ENCODE measurements around the gene TSTD1.
A peak's percentile ranks its signal among the peaks of the same experiment; 100 is the strongest.
"Not testable (repeated sequence)": the region's sequence is repeated elsewhere in the genome, so short reads cannot be mapped to it uniquely, and the experiment has no call there.

The TSTD1 gene

DNA sequence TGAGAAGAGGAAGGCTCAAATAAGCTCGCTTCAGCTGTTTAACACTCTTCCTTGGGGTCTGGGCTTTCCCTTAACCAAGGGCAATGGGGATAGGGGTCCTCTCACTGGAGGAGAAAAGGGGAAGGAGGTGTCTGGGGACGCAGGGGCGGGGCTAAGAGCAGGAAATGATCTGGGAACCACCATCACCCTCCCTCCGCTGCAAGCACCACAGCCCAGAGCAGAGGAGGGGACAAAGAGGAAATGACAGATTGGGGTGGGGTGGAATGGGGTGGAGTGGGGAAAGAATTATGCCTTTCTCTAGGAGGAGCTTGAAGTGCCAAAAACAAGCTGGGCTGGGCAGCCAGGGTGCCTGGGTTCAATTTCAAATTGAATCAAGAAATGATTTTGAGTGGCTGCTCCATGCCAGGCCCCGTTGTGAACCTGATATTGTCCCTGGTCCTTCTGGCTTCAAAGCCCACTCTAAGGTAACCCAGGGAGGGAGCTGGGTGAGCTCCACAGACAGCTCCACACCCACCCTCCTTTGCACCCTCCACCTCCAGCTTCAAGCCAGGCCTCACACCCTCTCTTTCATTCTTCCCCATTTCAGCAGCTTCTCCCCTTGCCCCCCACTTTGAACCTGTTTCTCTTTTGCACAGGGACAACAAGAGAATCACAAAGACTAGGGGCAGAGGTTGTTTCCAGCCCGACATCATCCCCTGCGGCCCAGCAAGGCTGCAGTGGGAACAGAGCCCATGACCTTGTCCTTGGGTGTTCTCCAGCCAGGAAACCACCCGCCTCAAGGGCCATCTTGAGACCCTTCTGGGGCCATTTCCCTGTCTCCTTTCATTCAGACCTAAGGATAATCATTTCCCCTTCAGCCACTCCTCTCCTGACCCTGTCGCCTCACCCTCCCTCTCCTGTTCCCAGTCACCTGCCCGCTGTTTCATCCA, 29.8 kb upstream of the TSTD1 start:
- peak; percentile 72 for DNase-seq

DNA sequence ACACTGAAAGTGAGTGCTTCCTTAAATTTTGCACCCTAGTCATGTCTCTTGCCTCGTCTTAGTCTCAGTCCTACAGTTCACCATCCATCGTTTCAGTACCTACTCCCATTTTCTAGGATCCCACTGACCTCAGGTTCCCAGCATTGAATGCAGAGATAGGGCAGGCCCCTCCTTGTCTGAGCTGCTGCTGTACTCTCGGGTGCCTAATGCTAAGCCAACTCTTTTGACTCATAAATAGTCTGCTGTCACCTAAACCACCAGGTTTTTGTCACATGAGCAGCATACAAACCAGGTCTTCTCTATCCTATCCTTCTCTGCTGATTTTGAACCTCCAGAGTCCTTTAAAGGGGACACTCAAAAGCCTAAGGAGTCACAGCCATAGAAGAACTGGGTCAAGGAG, 27.9 kb upstream of the TSTD1 start:
- DNase-seq, result no peak

DNA sequence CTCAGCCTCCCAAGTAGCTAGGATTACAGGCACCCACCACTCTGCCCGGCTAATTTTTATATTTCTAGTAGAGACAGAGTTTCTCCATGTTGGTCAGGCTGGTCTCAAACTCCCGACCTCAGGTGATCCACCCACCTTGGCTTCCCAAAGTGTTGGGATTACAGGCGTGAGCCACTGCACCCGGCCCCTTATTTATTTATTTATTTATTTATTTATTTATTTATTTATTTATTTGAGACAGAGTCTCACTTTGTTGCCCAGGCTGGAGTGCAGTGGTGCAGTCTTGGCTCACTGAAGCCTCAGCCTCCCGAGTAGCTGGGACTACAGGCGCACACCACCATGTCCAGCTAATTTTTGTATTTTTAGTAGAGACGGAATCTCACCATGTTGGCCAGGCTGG, 26.9 kb upstream of the TSTD1 start:
- DNase-seq, result not testable (repeated sequence)

DNA sequence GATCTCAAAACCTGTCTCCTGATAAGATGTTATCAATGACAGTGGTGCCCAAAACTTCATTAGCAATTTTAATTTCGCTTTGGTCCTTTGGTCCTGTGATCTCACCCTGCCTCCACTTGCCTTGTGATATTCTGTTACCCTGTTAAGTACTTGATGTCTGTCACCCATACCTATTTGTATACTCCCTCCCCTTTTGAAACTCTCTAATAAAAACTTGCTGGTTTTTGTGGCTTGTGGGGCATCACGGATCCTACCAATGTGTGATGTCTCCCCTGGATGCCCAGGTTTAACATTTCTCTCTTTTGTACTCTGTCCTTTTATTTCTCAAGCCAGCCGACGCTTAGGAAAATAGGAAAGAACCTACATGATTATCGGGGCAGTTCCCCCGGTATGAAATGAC, 25.2 kb upstream of the TSTD1 start:
- not testable (repeated sequence) for DNase-seq

DNA sequence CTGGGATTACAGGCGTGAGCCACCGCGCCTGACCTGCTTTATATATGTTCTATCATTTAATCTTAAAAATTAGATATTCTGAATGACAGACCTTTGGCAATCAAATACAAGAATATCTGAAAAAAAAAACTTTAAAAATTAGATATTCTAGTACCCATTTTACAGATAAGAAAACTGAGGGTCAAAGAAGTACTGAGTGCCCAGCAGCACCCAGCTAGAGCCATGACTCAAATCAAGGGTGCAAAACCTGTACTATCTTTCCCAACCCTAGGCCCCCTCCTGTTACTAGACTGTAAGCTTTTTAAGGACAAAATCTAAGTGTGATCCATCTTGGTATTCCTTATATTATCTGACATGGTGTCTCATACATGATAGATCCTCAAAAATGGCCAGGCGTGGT, 22.7 kb upstream of the TSTD1 start:
- no peak for DNase-seq

DNA sequence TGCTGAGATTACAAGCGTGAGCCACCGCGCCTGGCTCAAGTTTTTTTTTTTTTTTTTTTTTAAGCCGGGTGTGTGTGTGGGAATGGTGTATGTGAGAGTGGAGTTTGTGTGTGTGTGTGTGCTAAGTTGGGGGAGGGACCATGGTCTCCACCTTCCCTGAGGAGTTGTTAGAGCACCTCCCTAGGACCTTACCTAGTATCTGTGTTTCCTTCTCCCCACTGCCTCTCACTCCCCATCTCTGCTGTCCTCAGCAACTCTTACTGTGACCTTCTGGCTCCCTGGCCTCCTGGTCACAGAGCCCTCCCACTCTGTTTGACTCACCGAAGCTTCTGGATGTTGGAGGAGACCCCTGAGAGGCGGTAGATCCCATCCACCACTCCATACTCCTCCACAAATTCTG, 20.5 kb upstream of the TSTD1 start:
- DNase-seq, result no peak

DNA sequence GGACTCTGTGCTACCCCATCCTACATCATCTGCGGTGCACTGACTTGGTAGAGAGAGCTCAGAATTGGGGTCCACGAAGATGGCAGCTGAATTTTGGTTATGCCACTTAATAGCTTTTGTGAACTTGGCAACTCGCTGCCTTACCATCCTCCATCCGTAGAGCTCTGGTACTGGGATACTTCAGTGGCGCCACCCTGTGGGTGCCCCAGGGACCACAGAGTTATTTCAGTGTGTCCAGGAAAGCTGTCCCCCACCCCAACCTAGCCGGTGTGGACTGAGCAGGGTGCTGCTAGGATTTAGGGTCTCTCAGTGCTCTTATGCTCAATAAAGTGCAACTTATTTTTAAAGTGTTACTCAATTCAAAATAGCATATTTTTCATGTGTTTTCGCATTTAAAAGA, 16.0 kb upstream of the TSTD1 start:
- DNase-seq, result no peak

DNA sequence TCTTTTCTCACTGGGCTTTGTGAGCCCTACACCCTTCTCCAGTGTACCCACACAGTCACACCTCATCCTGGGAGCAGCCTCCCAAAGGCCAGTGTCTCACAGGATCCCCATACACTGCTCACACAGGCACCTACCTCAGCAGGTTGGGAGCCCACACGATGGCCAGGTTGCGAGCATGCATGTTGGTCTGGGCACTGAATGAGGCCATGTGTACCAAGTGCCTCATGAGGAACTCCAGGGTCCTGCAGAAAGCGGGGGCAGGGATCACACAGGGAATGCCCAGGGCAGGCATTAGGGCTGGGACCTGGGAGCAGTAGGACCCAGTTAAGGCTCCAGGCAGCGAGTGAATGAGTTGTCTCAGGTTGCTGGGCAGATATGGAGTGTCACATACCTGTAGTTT, 15.5 kb upstream of the TSTD1 start:
- no peak for DNase-seq

DNA sequence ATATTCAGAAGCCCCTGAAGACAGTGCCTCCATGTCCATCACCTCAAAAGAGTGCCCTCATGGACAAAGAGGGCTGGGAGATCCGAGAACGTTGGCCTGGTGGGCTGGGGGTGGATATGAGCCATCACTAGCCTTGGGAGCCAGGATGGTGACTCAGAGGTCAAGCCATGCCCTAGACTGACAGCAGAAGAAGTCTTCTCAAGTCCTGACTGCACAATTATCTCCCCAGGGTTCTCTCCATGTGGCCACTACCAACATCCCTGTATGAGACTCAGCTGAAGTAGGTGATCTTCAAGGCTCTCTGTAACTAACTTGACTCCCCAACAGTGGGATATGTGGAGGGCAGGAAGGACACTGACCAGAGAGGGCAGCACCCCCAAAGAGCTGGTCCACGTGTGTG, 14.1 kb upstream of the TSTD1 start:
- no peak for DNase-seq

DNA sequence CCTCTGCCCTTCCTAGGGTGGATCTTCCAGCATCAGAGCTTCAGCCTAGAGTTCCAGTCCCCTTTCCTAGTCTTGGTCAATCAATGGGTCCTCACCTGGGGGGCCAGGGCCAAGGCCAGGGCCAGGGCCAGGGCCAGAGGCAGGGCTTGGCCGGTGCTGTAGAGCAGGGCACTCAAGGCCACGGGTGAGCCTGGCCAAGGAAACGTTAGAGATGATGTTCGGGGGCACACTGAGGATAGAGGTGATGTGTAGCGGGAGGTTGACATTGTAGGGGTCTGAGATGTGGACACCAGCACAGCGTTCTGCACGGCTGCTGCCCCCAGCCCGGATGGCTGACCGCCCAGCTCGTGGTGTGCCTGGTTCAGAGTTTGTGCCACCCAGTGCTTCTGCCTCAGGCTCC, 12.5 kb upstream of the TSTD1 start:
- DNase-seq, result no peak

DNA sequence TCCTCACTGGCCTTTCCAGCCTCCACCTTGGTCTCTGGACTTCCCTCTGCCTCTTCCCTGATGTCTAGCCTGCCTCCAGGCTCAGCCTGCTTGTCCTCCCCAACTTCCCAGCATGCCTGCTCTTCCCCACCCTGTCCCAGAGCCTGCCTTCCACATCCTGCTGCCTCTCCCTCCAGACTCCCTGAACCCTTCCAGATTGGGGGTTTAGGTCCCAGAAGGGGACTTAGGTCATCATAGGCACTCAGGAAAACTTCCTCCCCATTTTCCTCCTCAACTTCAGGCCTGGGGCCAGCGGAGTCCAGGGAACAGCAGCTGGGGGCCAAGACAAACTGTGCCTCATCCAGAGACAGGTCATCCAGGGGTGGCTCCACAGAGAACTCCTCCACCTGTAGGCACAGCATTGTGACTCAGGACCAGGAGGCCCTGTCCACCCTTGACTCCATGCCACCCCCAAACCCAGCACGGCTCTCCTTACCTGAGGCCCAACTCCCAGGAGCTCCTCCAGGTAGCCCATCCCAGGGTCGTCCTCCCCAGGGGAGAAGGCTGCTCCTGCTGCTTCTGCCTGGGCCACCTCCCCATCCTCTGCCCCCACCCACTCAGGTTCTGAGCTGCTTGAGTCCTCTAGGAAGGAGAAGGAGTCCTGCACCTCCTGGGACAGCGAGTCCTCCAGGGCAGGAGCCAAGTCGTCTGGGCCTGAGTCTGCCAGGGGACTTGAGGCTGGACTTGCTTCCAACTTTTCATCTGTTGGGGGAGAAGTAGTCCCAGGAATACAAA, 10.4 kb upstream of the TSTD1 start:
- no peak for DNase-seq

DNA sequence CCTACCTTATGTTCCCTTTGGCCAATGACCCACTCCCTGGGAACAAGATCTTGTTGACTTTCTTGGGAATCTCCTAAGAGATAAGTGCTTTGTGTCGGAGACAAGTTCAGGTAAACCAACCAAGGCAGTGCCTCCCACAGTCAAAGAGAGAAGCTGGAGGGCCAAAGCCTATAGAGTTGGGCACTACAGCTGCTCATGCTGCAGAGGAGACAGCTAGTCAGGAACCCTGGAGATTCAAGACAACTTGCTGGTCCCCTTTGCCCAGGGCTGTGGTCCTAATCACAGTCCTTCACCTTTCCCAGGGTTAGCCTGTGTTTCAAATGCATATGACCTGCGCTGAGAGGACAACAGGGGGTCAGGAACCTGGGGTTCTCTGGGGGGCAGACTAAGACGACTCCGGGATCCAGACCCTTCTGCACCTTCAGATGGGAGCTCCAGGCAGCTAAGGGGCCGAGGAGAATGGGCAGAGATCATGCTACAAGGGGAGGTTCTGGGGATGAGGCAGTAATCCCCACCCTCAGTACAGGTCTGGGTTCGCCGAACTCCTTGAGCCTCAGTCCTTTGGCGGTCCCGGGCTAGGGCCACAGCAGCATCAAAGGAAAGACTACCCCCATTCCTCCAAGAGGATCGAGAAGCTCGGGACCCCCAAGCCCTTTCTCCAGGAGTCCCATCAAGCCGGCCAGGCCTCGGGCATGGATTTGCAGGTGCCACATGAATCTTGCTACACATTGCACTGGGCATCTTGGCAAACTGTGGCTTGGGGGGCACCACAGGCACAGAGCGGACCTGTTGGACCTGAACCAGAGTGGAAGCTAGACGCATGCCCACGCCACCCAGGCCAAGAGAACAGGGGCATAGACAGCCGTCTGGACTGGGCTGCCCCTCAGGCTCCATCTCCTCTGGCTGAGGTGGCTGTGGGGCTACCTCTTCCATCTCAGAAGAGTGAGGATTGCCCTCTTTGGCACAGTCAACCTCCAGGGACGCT, 9.0 kb upstream of the TSTD1 start:
- DNase-seq, result no peak

DNA sequence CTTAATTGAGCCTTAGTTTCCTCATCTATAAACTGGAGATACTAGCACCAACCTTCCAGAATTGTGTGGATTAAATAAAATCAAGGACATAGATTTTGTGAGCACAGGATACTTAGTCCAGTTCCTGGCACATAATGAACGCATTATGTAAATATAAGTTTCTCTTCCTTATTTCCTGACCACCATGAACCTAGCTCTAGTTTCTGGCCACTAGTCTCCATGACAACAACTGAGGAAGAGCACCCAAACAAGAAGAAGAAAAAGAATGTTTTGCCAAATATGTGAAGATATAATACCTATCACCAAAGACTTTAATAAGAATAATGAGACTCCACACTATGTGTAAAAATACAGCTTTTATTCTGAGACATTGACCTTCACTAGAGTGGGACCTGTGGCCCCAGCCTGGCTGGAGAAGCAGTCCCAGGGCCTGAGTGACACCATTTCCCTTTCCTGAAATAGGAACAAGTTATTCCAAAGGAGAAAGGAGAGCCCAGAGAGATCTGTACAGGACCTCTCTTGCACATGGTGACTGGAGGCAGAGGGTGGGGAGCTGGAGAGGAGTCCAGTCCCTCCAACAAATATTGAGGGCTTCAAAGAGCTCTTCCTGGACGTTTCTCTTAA, 8.0 kb upstream of the TSTD1 start:
- DNase-seq, result no peak

DNA sequence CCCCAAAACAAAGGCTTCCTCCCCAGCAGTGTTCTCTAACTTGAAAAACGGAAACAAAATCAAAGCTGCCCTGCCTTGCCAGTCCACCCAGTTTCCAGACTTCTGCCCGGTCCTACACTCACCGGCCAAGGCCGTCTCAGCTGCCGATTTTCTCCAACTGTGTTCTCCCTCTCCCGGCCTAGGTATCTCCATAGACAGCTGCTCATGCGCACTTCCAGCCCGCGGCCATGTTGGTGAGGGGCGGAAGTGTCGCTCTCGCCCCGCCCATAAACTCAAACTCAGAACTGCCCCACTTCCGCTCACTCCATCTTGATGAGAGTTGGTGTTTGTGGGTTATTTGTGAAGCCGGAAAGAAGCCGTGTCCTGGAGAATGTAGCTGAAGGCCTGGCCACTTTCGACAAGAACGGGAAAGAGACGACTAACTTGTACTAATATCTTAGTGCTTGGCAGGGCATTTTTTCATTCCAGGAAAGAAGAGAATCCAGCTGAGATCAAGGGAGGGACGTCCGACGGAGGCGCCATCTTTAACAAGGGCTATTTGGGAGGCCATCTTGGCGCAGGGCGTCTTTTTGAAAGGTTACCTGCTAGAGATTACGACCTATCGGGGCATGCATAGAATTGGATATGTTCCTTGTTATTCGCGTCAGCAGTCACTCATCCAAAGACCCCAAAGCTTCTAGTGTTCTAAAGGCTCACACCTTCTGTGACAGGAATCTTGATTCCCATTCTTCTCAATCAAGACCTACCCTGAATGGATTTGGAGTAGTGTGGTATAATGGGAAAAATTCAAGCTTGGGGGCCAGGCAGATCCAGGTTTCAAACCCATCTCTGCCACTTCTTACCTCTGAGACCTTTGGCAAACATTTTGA, 7.2 kb upstream of the TSTD1 start, which contains the start of gene USF1:
Gene USF1 (minus strand): TSS at position 242 of the 869 bp plus-strand sequence. CDS start 2,702 bp downstream, outside the sequence.
- peak; percentile 86 for DNase-seq

DNA sequence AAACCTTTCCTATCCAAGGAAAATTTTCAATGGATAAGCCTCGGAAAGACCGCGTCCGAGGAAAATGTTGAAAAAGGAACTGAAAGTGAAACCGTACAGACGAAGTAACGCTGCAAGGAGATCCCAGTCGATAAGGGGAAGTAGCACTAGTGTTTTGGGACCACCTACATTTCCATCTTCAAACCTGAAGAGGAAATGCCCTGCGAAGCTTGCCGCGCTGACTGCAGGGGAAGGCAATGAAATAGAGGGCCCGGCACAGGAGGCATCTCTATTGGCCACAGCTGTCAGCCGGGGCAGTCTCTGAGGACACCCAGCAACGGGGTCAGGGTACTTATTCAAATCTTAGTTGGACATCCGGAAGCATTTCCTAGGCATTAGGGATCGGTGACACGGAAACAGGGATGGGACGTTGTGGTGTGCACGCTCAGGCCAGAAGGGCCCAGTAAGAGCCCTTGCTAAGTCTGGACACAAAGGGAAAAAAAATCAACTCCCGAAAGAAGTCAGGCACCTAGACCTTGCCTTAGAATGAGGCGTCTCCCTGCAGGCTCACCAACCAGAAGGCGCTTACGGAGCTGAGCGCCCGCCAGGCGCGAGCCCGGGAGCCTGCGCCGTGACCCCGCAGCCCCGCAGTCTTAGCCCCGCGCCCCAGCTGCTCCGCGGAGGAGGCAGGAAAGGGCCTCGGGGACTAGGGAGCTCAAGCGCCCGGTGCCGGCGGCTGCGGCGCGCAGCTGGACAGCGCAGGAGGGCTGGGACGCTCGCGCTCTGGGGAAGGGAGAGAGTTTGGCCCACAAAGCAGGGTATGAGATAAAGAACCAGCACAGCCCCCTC, 6.4 kb upstream of the TSTD1 start:
- DNase-seq, result peak; percentile 40

DNA sequence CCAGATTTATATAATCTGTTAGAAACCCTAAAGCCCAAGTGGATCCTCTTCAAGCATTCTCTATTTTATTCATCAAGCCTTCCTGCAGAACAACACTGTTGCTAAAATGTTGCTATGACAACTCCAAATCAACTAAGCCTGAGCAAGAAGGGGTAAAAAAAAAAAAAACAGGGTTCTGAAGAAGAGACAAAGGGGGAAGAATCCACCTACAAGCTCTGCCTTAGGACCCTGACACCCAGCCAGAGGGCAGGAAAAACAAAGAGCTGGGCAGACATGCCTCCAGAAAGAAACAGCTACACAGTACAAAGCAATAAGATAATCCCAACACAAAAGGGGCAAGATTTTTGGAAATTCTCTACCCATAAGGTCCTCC, 5.8 kb upstream of the TSTD1 start:
- no peak for DNase-seq

DNA sequence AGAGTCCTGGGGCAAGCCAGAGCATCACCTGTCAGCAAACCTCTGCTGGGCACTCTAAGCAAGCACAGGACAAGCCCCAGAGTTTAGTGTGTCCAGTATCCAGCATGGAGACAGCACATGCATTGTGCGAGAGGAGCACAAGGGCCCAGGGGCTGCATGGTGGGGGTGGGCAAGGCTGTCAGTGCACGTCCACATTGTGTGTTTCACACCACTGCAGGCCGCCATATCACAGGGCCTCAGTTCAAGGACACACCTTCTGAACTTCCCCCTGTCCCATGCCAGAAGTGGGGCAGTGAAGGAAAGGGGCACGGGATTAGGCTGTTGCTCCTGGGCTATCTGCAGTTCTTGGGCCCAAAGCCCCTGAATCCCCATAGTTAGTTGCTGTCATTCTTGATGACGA, 782 bp upstream of the TSTD1 start:
- DNase-seq, result no peak

DNA sequence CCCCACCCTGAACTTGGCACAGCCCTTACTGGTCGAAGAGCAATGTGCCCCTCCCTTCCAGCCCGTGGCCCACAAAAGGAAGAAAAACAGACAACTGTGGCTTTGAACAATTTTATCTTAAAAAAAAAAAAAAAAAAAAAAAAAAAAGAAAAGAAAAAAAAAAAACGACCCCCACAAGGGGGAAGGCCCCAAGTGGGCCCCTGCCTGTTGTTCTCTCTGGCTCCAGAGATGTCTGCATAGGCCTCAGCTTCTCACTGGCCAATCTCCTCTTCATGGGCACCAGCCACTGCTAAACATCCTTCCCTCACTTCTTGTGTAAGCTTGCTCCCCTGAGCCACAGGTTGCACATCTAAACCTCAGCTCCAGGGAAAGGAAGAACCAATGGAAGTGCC, 386 bp upstream of the TSTD1 start:
- no peak for DNase-seq

DNA sequence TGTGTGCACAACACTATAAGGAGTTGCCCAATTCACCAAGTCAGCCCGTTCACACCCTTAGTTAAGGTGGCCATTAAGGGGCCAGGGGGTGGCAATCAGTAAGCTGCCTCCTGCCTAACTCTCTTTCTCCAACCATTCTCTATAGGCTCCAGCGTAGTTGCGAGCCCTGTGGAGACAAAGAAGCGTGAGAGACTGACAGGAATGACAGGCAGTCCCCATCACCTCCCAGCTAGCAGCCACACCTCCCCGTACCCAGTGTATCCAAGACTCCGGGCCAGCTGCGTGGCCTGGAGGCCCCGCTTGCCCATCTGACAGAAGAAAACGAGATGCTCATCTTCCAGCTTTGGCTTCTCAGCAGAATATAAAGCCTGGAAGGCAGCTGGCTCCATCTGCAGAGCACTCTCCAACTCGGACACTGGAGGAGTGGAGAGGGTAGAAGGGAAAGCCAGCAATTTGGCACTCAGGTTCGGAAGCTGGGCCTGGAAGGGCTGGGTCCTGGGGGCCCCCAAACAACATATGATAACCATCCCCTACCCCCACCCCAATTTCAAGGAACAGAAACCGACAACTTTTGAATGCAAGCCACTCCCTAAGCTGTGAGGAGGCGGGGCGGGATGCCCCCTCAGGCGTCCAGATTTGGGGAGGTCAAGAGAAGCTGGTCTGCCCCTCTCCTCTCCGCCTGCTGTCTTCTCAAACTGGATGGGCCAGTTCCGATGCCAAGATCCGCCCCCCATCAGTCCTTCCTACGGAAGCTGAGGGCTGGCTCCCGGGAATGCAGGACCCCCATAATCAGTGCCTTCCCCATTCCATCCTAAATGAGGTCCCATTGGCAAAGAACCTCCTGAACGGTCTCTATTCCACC, 872 bp downstream of the TSTD1 start:
- DNase-seq, result no peak

Data from effector CD8-positive, alpha-beta T cell (primary cell).